ENCODE results near the gene ERBB2. TPM values are rescaled to one million over a fixed set of nuclear protein-coding genes. Genes with fewer than 3 reads are reported as not detected.
"Not testable (repeated sequence)": the region's sequence is repeated elsewhere in the genome, so short reads cannot be mapped to it uniquely, and the experiment has no call there.

Gene ERBB2
- total RNA-seq, 1 experiment from 2014 or later = 17.8 TPM

DNA sequence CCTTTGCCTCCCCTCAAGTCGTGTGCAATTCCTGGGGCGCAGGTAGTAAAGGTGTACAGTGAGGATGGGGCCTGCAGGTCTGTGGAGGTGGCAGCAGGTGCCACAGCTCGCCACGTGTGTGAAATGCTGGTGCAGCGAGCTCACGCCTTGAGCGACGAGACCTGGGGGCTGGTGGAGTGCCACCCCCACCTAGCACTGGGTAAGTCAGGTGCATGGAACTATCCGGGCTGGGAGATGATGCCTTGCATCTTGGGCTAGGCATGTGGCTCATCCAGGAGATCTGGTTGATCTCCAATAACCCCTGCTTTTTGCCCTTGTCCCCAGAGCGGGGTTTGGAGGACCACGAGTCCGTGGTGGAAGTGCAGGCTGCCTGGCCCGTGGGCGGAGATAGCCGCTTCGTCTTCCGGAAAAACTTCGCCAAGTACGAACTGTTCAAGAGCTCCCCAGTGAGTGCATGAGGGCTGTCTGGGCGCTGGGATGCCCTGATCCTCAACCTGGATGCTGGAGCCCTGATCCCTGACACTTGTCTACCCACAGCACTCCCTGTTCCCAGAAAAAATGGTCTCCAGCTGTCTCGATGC lies 43.1 kb downstream of the ERBB2 start:
- no peak for DNase-seq (ENCODE audit: low read depth)

DNA sequence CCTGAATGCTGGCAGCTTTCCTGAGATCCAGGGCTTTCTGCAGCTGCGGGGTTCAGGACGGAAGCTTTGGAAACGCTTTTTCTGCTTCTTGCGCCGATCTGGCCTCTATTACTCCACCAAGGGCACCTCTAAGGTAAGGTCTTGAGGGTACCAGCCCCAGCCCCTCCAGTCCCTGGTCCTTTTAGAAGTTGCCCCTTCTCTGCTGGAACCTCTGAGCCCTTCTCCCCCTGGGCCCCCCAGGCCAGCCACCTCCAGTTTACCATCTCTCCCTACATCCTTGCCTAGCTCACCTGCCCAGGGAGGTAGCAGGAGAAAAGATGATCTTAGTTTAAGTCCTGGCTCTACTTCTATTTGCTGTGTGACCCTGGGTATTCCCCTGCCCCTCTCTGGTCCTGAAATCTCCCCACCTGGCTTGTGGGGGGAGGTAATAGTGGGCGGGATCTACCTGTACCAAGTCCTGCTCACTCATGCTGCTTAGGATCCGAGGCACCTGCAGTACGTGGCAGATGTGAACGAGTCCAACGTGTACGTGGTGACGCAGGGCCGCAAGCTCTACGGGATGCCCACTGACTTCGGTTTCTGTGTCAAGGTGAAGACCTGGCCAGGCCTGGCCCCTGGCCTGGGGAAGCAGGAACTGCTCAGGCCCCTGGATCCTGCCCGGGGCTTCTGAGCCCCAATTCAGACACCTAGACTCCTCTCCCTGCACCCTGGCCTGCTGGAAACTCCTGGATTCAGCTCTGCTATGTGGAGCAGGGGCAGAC lies 44.4 kb downstream of the ERBB2 start:
- DNase-seq (ENCODE audit: low read depth) = no peak

DNA sequence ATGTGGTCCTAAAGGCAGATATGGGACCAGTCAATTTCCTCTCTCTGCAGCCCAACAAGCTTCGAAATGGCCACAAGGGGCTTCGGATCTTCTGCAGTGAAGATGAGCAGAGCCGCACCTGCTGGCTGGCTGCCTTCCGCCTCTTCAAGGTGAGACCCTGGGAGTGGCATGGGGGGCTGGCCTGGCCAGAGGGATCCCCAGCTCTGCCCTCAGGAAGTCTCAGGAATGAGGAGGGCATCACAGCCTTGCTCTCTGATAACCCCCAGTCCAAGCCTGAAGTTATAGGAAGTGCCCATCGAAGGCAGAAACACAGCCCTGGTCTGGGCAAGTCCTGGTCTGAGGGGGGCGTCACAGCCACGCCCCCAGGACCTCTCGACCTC lies 45.0 kb downstream of the ERBB2 start:
- no peak for DNase-seq (ENCODE audit: low read depth)

DNA sequence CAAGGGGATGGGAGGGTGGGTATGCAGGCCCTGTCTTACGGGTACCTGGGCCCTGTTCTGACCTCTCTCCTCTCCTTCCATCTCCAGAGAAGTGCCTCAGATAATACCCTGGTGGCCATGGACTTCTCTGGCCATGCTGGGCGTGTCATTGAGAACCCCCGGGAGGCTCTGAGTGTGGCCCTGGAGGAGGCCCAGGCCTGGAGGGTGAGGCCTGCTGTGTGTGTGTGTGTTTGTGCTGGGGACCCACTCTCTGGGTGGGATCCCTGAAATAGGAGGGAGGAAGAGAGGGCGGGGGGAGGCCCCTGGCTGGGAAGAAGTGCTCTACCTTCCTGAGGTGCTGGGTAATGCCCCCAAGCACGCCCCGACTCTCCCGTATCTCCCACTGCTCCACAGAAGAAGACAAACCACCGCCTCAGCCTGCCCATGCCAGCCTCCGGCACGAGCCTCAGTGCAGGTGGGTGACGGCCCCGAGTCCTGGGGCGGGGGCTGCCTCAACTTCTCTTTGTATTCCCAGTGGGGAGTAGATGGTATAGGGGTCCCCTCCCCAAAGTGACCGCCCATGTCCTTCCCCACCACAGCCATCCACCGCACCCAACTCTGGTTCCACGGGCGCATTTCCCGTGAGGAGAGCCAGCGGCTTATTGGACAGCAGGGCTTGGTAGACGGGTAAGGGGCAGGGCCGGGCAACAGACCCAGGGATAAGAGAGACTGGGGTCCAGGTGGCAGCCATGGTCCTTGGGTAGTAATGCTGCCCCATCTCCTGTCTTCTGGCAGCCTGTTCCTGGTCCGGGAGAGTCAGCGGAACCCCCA lies 45.7 kb downstream of the ERBB2 start:
- DNase-seq (ENCODE audit: low read depth) = no peak

DNA sequence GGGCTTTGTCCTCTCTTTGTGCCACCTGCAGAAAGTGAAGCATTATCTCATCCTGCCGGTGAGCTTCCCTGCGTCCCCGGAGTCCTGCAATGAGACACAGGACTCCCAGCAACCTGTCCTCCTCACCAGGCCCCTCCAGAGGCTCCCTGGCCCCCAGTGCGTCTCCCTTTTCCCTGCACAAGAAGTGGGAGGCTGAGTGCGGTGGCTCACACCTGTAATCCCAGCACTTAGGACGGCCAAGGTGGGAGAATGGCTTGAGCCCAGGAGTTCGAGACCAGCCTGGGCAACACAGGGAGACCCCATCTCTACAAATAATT lies 46.2 kb downstream of the ERBB2 start:
- DNase-seq (ENCODE audit: low read depth) = no peak

DNA sequence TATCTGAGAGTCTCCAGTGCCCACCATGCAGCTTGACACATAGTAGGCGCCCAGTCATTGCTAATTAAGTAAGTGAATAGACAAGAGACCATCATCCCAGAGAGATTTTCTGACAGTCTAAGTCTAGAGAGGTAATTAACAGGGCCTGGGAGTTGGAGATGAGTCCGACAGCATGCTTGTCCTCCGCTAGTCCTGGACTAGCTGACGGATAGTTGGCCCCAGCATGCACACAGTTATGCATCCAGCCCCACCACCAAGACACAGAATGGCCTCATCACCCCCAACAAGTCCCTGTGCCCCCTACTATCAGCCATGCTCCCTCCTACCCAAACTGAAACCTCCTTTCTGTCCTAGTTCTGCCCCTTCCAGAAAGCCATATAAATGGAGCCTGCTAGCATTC lies 47.9 kb downstream of the ERBB2 start:
- DNase-seq (ENCODE audit: low read depth) = no peak

DNA sequence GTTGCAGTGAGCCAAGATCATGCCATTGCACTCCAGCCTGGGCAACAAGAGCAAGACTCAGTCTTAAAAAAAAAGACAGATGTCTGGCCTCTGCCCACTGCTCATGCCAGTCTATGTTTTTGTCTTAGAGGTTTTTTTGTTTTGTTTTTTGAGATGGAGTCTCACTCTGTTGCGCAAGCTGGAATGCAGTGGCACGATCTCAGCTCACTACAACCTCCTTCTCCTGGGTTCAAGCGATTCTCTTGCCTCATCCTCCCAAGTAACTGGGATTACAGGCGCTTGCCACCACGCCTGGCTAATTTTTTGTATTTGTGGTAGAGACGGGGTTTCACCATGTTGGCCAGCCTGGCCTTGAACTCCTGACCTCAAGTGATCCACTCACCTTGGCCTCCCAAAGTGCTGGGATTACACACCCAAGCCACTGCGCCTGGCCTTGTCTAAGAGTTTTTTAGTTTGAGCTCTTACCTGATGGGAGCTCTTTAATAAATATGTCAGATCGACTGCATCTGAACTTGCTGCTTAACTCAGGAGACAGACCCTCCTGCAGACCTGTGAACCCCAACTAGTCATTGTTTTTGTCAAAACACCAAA lies 48.7 kb downstream of the ERBB2 start:
- DNase-seq (ENCODE audit: low read depth) = not testable (repeated sequence)

DNA sequence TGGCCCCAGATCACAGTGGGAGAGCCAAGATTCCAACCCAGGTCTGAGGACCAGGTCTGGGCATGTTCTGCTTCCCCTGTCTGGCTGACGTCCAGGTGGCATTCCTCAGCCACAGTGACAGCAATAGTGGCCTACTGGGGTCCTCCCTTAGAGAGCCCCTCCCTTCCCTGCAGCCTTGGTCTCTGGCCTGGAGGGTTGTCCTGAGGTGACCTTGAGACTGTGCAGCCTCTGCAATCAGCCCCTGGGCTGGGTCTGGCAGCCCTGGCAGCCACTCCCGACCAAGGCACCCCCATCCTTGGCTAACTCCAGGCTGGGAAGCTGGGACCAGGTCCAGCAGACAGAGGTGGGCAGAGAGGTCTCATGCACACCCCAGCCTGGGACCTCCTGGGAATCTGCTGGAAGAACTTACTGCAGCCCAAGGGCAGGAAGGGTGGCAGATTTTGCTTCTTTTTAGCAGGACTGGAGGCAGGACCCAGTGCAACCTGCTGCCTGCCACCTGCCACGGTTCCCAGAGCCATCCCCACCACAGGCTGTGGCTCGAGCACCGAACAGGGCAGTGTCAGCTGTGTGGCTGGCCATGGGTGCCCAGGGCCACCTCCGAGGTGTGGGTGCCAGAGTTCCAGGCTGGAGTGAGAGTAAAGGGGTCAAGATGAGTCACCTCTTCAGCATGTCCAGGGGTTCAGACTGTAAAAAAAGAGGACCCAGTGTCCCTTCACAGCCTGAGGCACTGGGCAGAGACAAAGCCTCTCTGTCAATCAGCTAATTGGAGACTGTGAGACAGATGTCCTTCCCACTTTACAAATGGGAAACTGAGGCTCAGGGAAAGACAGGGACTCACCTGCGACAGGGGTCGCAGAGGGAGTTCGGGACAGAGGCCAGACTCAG lies 50.5 kb downstream of the ERBB2 start:
- no peak for DNase-seq (ENCODE audit: low read depth)

DNA sequence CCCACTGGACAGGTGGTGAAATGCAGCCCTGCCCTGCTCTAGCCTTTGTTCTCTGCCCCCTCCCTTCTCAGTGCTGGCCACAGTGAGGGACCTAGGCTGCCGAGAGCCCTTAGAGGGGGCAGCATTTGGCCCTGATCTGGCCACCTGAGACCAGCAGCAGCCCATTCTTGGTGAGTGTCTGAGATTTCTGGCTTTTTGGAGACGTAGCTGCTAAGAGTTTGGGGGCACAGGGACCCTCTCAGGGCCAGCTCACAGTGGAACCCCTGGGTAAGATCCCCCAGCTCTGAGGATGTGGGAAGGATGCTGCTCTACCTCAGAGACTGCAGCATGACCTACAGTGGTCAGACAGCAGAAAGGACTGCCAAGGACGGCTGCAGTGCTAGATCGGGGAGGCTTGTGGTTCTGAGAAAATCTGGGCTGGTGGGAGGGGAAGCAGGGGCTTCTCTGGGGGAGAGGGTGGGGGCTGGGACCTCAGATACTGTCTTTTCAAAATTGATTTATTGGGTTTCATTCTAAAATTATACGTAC lies 51.2 kb downstream of the ERBB2 start:
- no peak for DNase-seq (ENCODE audit: low read depth)

DNA sequence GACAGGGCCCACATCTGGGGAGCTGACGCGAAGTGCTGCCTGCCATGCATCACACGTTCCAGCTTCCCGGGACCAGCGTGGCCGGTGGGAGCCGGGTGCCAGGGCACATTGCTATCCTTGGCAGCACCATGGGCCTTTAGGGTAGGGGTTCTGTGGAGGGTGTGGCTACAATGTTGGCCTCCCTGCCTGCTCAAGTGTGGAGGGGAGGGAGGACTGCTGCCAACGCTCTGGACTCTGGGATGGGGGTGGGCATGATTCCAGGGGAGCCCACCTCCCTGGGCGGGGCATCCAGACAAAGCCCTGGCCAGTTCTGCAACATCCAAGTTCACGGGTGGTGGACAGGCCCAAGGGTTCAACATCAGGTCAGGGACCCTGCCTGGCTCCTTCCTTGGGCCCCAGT lies 51.8 kb downstream of the ERBB2 start:
- DNase-seq (ENCODE audit: low read depth) = no peak

DNA sequence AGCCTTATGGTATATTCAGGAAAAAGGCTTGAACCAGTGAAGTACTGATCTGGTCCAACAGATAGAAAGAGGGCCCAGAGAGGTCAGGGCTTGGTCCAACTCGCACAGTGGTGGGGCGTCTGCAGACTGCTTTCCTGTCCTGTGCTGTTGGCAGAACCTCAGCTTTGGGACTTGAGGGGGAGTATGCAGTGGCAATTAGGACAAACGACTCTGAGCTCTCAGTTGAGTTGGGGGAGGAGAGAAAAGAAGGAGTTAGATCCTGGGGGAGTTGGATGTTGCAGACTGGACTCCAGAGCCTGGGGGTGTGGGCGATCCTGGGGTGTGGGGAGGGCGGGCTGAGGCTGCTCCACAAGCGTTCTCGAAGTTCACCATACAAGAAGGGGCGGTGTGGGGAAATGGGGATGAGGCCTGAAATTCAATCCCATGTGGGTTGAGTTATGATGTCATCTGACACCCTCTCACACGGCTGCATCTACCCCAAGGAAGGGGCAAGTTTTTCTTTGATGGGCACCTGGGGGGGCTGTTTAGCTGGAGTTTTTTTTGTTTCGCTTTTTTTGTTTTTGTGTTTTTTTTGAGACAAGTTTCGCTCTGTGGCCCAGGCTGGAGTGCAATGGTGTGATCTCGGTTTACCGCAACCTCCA lies 52.5 kb downstream of the ERBB2 start:
- no peak for DNase-seq (ENCODE audit: low read depth)

DNA sequence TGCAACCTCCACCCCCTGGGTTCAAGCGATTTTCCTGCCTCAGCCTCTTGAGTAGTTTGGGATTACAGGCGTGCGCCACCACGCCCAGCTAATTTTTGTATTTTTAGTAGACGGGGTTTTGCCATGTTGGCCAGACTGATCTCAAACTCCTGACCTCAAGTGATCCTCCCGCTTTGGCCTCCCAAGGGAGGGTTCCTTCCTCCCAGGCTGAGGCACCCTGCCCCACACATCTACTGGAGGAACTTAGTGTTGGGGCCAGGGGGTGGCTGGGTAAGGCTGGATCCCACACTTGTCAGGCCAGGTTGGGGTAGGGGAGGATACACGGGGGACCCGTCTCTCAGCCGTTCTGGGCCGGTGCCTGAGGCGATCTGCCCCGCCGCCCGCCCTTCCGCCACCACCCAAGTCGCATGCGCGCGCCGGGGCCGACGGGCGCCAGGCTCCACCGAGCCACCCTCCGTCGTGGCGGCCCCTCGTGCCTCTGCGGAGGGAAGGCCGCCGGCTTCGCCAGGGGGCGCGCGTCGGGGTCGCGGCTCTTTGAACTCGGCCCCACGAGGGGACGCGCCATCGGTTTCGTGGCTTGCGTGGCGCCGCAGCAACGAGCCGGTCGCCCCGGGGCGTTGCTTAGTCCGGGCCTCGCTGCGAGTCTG lies 53.8 kb downstream of the ERBB2 start:
- no peak for DNase-seq (ENCODE audit: low read depth)

DNA sequence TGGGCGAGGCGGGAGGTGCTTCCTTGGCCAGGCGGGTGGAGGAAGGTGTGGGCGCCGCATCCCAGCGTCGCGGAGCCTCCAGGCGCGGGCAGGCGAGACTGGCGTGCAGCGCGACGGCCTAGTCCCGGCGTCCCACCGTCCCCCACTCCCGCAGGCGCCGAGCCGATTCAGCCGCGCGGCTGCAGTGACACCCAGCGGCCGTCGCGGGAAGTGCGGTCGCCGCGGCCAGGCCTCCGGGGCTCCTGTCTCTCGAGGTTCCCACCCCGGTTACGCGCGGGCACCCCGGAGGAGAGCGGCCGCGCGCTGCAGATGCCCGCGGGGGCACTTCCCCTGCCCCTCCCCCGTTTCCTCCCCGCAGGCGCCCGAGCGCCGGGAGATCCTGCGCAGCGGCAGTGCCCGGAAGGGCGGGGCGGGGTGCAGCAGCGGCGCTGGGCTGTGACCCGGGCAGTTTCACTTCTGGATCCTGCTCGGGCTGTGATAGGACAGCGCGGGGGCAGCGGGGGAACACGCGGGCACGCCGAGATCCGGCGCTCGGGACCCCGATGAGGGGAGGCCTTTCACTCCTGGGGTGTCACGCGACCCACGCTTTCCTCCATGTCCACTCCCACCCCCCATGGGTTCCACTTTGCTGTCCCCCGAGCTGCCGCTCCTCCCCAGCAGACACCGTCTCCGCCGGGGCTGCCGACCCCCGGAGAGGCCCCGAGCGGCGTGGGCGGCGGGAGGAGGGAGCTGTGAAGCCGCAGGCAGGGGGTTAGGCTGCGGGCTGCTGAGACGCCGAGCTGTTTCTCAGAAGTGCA lies 54.5 kb downstream of the ERBB2 start:
- peak; percentile 91 for DNase-seq (ENCODE audit: low read depth)

DNA sequence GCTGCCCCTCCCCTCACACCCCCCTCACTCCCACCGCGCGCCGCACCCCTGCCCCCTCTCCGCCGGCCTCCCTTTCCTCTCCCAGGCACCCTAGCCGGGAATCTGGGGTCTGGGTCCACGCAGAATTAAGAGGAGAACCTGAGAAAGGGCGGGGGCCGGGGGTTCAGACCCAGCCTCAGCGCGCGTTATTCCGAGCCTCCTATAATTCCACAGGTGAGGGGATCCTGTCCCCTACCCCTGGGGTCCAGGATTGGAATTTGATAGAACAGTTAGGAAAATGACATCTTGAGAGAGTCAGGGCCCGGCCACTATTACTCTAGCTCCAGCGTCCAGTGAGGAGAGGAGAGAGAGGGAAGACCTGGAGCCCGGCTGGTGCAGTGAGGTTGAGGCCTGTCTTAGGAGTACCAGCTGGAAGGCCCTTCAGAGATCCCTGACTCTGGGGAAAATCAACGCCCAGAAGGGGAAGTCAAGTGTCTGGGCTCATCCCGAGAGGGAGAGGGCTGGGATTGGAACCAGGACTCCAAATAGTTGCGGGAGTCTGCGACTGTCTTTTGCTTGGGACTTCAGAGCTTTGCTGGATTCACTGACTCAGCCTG lies 55.2 kb downstream of the ERBB2 start:
- DNase-seq (ENCODE audit: low read depth) = no peak

DNA sequence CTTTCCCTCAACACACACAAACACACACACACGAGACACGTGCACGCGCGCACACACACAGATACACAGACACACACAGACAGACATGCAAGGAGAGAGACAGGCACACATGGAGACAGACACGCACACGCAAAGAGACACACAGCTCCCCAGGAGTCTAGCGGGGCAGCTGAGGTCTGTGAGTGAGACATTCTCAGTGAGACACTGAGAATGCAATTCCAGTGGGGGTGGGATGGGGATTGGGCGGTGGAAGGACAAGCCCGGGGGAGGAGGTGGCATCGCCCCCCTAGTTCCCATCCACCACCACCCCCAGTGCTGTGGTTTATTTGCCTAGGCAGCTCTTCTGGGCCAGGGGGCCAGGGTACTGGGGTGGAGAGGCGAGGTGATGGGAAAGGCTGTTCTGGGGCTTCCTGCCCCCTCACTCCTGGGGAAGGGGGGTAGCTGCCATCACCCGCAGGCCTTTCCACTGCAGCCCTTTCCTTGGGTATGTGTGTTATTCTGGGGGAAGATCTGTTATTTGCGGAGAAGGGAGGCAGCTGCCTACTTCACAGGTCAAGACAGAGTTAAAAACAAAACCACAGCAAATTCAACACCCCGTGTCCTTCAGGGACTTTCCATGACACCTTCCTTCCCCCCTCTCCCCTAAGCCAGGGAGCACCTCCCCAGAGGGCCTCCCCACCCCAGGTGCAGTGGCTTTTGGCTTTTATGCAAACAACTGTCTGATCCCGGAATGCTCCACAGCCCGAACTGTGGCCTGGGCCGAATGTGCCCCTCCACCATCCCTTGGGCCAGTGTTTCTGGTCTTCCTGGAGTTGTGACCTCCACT lies 55.9 kb downstream of the ERBB2 start:
- no peak for DNase-seq (ENCODE audit: low read depth)

DNA sequence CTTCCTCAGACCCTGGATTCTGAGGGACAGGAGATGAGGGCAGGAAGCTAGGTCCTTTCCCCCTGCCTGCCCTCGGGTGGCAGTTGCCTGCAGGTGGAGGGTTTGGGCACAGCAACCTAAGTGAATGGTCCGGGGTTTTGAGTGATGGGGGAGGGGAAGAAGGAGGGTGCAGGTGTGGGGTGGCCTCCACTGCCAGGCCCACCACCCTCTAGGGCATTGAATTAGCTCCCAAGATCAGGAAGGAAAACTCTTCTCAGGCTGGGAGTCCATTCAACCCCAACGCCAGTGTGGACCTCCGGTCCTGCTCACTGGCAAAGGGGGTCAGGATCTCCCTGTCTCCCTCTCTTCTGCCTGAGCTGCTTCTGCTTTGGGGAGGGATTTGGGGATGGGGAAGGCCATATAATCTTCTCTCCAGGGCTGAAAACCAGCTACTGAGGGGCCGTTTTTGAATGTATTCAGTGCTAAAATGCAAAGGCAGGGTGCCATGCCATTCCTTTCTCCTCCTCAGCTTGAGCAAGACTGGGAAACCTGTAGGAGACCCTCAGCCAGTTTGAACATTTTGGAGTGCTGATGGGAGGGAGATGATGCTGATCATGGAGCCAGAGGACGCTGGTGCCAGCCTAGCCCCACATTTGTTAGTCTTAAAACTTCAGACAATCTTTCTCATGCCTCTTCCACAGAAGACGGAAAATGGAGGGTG lies 56.7 kb downstream of the ERBB2 start:
- DNase-seq (ENCODE audit: low read depth) = no peak

DNA sequence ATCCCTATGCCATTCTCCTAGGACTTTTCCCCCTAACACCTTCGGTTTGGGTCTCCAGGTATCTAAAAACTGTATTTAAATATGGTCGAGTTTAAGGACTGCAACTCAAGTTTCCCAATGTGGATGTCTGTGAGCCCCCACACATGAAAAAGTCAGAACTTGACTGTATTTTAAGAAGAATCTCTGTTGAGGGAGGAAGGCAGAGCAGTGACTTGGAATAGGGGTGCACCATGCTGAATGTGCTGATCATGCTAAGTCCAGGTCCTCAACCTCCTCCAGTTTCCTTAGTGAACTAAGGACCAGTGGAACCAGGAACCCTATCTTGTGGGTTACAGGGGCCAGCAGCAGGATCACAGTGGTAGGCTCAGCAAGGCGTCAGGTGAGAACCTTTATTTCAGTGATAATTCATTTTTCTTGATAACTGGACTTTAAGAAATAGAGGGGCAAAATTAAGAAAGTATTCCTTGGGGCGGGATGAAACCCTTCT lies 57.4 kb downstream of the ERBB2 start:
- no peak for DNase-seq (ENCODE audit: low read depth)
